Lower lobe of right lung (tissue), 2 donors: ENCODE measurements around the gene PEAK1. TPM values are rescaled to one million over a fixed set of nuclear protein-coding genes. Genes with fewer than 3 reads are reported as not detected.
A peak's percentile ranks its signal among the peaks of the same experiment; 100 is the strongest.

Source experiments
- ATAC-seq, 2 donors: fragments of 200-7000 bp; cut with Tn5 transposase; one replicate each; pipeline ENCODE4 v1.9.1; 2020 to 2022; ENCODE audit warnings: mild to moderate bottlenecking in 2 of 2, moderate library complexity in 2 of 2
- DNase-seq: peaks from one replicate; pipeline ENCODE4 v3.0.0-alpha.2; 2020
- H3K27ac ChIP-seq: fragments of 200-600 bp; one replicate; pipeline ENCODE4 v1.8.0; 2022
- H3K27me3 ChIP-seq: fragments of 200-600 bp; one replicate; pipeline ENCODE4 v1.8.0; 2022; ENCODE audit warnings: low read depth
- H3K36me3 ChIP-seq: fragments of 200-600 bp; one replicate; pipeline ENCODE4 v1.8.0; 2022; ENCODE audit warnings: mild to moderate bottlenecking
- H3K4me1 ChIP-seq: fragments of 200-600 bp; one replicate; pipeline ENCODE4 v1.8.0; 2022
- H3K4me3 ChIP-seq: fragments of 200-600 bp; one replicate; pipeline ENCODE4 v1.8.0; 2022; ENCODE audit warnings: mild to moderate bottlenecking
- H3K9me3 ChIP-seq: fragments of 200-600 bp; one replicate; pipeline ENCODE4 v1.8.0; 2022
- intact Hi-C: fragments of 100-400 bp; cut with DNase I; formaldehyde crosslinking; loops from one replicate; pipeline ENCODE4 v1.11.0; 2022
- total RNA-seq: library from RNA; stranded (reverse); fragmentation: NEBNext Ultra II Directional; extraction: Animal tissue kit (Norgen Biotek cat#: 25700); gene quantifications from one replicate; pipeline ENCODE4 v1.2.1, GENCODE V29; 2021
- TF ChIP-seq, protein P1 (sequence below): fragments of 200-600 bp; IDR thresholded peaks from one replicate; pipeline ENCODE4 v1.8.0; 2022; ENCODE audit warnings: antibody characterized with exemption, mild to moderate bottlenecking
- donor health status: DM: no; HTN: yes; CAD: no; lungs with severe emphysema.

The PEAK1 gene
- total RNA-seq, 1 donor from 2014 or later: 112 TPM

DNA sequence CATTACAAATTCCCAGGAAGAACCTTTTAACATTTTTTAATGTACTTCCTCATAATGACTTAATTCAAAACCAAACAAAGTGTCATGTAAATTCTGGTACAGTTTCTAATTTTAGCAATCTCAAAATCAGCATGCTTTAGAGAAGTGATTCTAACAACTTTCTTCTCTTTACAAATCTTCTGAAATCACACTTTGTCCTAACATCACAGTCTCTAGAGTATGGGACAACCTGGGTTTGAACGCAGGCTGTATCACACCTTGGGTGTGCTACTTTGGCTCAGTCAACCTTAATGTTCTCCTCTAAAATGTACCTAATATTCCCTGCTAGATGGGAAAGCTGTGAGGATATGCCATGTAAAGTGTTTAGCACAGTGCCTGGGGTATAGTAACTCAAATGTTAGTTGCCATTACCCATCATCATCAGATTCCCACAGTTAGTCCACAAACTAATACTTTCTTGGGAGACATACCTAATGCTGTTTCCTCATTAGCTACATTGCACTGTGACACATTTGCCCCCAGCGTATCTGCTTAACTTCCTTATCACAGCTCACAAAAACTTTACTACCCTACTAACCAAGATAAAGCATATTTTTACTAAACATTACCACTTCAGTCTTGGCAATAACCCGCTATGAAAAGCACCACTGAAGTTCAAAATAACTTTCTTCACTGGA is 352.1 kb downstream of the PEAK1 start:
- no peaks in the 10 kb centered on the region for H3K36me3 ChIP-seq
- ATAC-seq (peak; percentile 43 to 57), DNase-seq (no peak)
- H3K4me1 ChIP-seq: peaks cover 80% of the 10 kb centered on the region
- intact Hi-C loops: no loop called here
- H3K27me3 ChIP-seq: no peaks in the 10 kb centered on the region
- no peak overlapping the region for H3K4me3 ChIP-seq
- H3K9me3 ChIP-seq: no peaks in the 10 kb centered on the region
- TF ChIP-seq, protein P1, sequence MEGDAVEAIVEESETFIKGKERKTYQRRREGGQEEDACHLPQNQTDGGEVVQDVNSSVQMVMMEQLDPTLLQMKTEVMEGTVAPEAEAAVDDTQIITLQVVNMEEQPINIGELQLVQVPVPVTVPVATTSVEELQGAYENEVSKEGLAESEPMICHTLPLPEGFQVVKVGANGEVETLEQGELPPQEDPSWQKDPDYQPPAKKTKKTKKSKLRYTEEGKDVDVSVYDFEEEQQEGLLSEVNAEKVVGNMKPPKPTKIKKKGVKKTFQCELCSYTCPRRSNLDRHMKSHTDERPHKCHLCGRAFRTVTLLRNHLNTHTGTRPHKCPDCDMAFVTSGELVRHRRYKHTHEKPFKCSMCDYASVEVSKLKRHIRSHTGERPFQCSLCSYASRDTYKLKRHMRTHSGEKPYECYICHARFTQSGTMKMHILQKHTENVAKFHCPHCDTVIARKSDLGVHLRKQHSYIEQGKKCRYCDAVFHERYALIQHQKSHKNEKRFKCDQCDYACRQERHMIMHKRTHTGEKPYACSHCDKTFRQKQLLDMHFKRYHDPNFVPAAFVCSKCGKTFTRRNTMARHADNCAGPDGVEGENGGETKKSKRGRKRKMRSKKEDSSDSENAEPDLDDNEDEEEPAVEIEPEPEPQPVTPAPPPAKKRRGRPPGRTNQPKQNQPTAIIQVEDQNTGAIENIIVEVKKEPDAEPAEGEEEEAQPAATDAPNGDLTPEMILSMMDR: no peak
- peak overlapping the region; percentile 95 for H3K27ac ChIP-seq

DNA sequence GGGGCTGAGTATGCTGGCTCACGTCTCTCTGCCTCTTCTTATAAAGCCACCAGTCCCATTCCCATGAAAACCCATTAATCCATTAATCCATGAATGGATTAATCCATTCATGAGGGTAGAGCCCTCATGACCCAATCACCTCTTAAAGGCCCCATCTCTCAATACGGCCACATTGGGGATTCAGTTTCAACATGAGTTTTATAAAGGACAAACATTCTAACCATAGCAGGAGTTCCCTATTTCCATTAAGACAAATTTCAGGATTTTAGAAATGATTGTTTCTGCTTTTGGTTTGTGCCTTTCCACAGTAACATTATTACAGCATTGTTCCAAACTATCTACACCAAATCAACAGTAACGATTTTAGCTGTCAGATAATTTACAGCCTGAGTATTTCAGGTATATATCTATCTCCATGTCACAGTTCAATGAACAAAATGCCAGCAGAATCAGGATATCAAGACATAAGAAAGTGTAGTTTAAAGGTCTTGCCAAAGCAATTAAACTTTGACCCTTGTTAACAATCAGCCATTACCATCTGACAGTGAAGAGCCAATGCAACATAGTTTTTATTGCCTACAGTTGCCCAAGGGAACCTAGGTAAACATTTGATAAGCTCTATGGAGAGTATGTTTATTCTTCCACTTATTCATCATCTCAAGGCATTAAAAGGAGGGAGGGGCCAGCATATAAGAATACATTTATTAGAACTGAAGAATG is 352.8 kb downstream of the PEAK1 start:
- Histone ChIP-seq H3K4me3 (no peak overlapping the region), H3K36me3 (no peaks in the 10 kb centered on the region), H3K9me3 (no peaks in the 10 kb centered on the region), H3K4me1 (peaks cover 87% of the 10 kb centered on the region), H3K27ac (peak overlapping the region; percentile 95), H3K27me3 (no peaks in the 10 kb centered on the region)
- intact Hi-C loops: no loop called here
- TF ChIP-seq, protein P1: no peak
- ATAC-seq: peak; percentile 59 to 66
- no peak for DNase-seq

DNA sequence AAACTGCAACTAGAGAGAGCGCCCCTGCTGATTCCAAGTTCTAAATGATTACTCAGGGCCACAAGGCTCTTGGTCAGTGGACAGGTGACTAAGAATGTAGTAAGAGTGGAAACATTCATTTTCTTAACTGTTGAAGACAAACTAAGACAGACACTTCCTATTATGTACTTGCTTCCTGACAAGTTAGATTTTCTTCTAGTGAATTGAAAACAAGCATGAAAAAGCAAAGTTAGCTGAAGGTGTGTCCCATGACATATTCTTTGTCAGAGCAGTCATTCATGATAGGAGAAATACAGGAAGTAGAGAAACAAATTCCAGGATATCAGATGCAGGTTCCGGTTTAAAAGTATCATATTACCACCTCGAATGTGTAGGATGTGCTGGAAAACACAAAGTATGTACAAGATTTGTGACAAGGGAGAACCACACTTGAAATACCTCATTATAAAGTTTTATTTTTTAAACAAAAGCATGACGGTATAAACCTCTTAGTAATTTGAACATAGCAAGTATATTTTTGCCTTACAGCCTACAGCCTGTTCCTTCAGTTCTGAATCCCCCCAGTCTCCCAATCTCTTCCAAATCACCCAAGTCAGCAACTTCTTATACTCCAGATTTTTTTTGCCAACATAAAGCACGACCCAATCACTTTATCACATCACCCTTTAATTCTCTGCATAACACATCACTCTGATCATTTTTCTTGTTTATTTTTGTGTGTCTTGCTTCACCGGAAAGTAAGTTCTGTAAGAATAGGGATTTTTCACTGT is 355.2 kb downstream of the PEAK1 start:
- DNase-seq (no peak), ATAC-seq (peak; percentile 7 to 28)
- H3K4me3 ChIP-seq: no peak overlapping the region
- intact Hi-C loops: no loop called here
- no peaks in the 10 kb centered on the region for H3K9me3 ChIP-seq
- TF ChIP-seq, protein P1: no peak
- H3K27me3 ChIP-seq: no peaks in the 10 kb centered on the region
- H3K27ac ChIP-seq: no peak overlapping the region
- H3K36me3 ChIP-seq: no peaks in the 10 kb centered on the region
- peaks cover 97% of the 10 kb centered on the region for H3K4me1 ChIP-seq

DNA sequence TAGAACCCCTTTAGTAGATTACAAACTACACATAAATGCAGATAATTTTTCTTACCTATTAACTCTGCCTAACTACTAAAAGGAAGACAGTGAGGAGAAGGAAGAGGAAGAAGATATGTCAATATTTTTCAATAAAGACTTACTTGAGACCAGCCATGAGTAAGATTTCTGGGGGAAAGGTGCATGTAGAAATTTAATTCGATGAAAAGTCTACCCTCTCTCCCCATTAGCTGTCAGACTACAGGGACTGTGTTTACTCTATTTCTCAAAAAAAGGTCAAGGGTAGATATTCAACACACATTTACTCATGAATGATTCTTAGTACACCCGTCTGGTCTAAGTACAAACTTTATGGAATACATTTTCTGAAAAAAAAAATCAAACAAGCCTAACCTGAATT is 355.8 kb downstream of the PEAK1 start:
- ATAC-seq: no peak
- H3K4me1 ChIP-seq: peaks cover 97% of the 10 kb centered on the region
- TF ChIP-seq, protein P1: no peak

DNA sequence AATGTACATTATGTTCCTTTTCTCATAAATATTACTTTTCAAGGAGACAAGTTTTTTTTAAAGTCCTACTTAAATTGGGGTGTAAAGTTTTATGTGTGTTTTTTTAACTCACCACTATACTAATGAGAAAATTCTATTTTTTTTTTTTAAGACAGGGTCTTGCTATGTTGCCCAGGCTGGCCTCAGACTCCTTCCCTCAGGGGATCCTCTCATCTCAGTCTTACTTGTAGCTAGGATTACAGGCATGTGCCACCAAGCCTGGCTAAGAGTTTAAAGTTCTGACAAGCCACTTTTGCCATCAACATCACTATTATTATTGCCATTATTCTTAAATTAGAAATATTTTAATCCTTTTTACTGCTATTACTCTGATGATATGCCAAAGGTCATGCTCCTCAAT is 356.7 kb downstream of the PEAK1 start:
- ATAC-seq (no peak), DNase-seq (no peak)
- Histone ChIP-seq H3K27me3 (no peaks in the 10 kb centered on the region), H3K4me3 (no peak overlapping the region), H3K27ac (no peak overlapping the region), H3K36me3 (no peaks in the 10 kb centered on the region), H3K4me1 (peaks cover 89% of the 10 kb centered on the region), H3K9me3 (no peaks in the 10 kb centered on the region)
- TF ChIP-seq, protein P1: no peak
- intact Hi-C loops: no loop called here

More for the DNA sequence above, 355.8 kb downstream of the PEAK1 start:
- no peaks in the 10 kb centered on the region for H3K36me3 ChIP-seq
- no peaks in the 10 kb centered on the region for H3K27me3 ChIP-seq
- intact Hi-C loops: no loop called here
- H3K4me3 ChIP-seq: no peak overlapping the region
- no peak overlapping the region for H3K27ac ChIP-seq
- no peaks in the 10 kb centered on the region for H3K9me3 ChIP-seq
- no peak for DNase-seq
